C4-2B (cell line): Measurements from ENCODE around the gene CDC42BPB.

Experiments
- H3K27ac ChIP-seq: fragments of 450-650 bp; 2 replicates; pipeline ENCODE4 v1.5.1; 2017
- CTCF ChIP-seq: fragments of 450-650 bp; conservative IDR thresholded peaks from 2 replicates; pipeline ENCODE4 v1.5.1; 2017; ENCODE audit warnings: mild to moderate bottlenecking
- ZFX ChIP-seq: fragments of 450-650 bp; IDR thresholded peaks from 2 replicates; pipeline ENCODE4 v1.6.1; 2017

Gene CDC42BPB

GRCh38 chr14:102940729-102941362 lies 116.5 kb downstream of the CDC42BPB start:
- TF ChIP-seq CTCF, result no peak
- H3K27ac ChIP-seq, result no peak overlapping the region

DNA sequence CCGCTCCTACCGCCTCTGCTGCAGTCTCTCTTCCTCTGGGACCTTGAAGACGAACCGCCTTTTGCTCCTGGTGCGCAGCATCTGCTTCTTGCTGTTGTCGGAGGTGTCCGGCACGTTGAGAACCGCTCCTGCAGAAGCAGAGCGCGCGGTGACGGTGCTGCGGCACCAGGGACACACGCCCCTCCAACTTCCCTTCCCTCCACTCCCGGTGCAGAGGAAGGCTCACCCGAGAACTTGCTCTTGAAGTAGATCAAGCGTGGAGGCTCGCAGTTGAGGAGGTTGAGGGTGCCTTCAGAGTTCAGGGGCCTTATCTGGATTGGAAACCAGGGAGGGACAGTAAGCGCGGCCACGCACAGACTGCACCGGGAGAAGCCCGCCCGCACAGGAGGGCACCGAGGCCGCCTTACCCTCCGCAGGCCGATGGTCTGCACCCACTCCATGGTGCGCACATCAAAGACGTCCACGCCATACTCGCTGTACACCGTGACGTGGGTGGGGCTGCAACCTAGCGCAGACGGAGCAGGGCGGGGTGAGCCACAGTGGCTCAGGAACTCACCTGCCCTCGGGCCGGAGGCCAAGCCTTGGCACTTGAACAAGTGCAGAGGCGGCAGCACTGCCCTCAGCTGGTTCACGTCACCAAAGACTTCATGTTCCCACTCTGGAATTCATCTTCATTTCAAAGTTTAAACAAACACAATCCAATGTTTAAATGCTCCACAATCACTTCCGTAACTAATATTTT lies 117.4 kb downstream of the CDC42BPB start:
- TF ChIP-seq ZFX (no peak), CTCF (no peak)
- no peak overlapping the region for H3K27ac ChIP-seq

DNA sequence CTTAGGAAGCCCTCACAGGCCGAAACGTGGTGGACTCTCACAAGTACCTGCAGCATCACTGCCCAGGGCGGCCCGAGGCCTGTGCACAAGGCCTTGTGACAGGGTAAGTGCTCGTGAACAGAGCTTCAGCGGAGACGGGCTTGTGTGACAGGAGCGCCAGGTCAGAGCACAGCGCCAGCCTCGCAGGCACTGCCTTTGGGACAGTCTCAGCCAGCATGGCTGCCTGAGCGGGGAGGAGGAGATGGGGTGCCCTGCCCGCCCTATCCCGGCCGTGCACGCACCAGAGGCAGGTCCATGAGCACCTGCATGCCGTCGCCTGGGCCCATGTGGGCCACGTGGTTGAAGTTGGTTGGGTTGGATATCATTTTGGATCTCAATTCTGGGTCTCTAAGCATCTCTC lies 118.0 kb downstream of the CDC42BPB start:
- TF ChIP-seq CTCF, result no peak
- TF ChIP-seq ZFX, result no peak
- no peak overlapping the region for H3K27ac ChIP-seq

DNA sequence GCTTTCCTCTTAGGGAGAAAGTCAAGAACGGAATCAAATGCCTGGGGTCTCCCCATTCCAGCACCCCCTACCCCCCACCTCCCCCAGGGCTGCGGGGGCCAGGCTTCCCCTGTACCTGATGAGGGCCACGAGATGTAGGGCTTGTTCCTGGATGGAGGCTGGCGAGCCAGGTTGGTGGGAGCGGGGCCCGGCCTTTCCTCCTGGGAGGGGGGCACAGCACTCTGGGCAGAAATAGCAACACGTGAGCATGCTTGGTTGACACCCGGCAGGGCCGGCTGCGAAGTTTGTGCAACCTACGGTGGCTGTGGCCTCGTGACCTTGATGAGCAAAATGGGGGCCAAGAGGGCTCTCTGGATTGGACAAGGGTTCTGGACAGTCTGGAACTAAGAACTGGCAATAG lies 119.2 kb downstream of the CDC42BPB start:
- TF ChIP-seq CTCF, result no peak
- TF ChIP-seq ZFX, result no peak
- no peak overlapping the region for H3K27ac ChIP-seq

- TF ChIP-seq CTCF (no peak), ZFX (no peak)
- H3K27ac ChIP-seq, result no peak overlapping the region
These were observed 119.8 kb downstream of the CDC42BPB start for GRCh38 chr14:102937331-102938175.

- H3K27ac ChIP-seq, result no peak overlapping the region
- TF ChIP-seq ZFX, result no peak
- no peak for TF ChIP-seq CTCF
These were observed 121.6 kb downstream of the CDC42BPB start for GRCh38 chr14:102935756-102936155.
